Common myeloid progenitor, CD34-positive (primary cell): ENCODE results near the gene YARS1. TPM values are rescaled to one million over a fixed set of nuclear protein-coding genes. Genes with fewer than 3 reads are reported as not detected.
A peak's percentile ranks its signal among the peaks of the same experiment; 100 is the strongest.

Experiments used
- CTCF ChIA-PET: fragments of 350-600 bp; sonication (Branson Sonifier 250); formaldehyde crosslinking; loops from one replicate; lab custom pipeline; 2021; ENCODE audit warnings: antibody characterized with exemption; lab: Charles Lee
- POLR2A ChIA-PET: fragments of 350-600 bp; sonication (Branson Sonifier 250); formaldehyde crosslinking; loops from one replicate; lab custom pipeline; 2021; ENCODE audit warnings: antibody characterized with exemption; lab: Charles Lee
- DNase-seq, 3 donors: peaks; one replicate each; pipeline versions ENCODE4 v3.0.0 to v3.0.0-alpha.2; 2013
- H3K27ac ChIP-seq, 2 experiments: 1 replicate in 1 of 2; 2 replicates in 1 of 2; pipeline ENCODE4 v1.7.0; 2013; ENCODE audit warnings: inconsistent platforms in 2 of 2, low read length in 2 of 2, mild to moderate bottlenecking in 2 of 2, low read depth in 1 of 2, moderate library complexity in 1 of 2; ENCODE audit not compliant: severe bottlenecking in 2 of 2, insufficient read depth in 1 of 2, poor library complexity in 1 of 2
- H3K27me3 ChIP-seq, 5 experiments: replicated peaks in 2 of 5; 1 replicate in 3 of 5; 2 replicates in 2 of 5; pipeline versions ENCODE4 v1.6.1 to v1.7.0; 2013; ENCODE audit warnings: low read length in 4 of 5, mild to moderate bottlenecking in 2 of 5, moderate library complexity in 2 of 5, inconsistent platforms in 1 of 5; ENCODE audit not compliant: insufficient read depth in 5 of 5, control insufficient read depth in 4 of 5
- H3K36me3 ChIP-seq, 4 experiments: 1 replicate in 2 of 4; 2 replicates in 2 of 4; pipeline versions ENCODE4 v1.6.1 to v1.7.0; 2013; ENCODE audit warnings: low read length in 3 of 4, control low read depth in 1 of 4, mild to moderate bottlenecking in 1 of 4; ENCODE audit not compliant: control insufficient read depth in 4 of 4, insufficient read depth in 4 of 4
- H3K4me1 ChIP-seq, 4 experiments: 1 replicate in 3 of 4; 2 replicates in 1 of 4; pipeline versions ENCODE4 v1.6.1 to v1.7.1; 2013; ENCODE audit warnings: low read length in 3 of 4, mild to moderate bottlenecking in 3 of 4, control low read depth in 1 of 4, inconsistent platforms in 1 of 4, moderate library complexity in 1 of 4; ENCODE audit not compliant: control insufficient read depth in 4 of 4, insufficient read depth in 4 of 4; ENCODE audit errors: control extremely low read depth in 1 of 4
- H3K4me3 ChIP-seq, 7 experiments: 1 replicate in 4 of 7; 2 replicates in 3 of 7; pipeline versions ENCODE4 v1.5.1 to v1.7.0; 2013; ENCODE audit warnings: mild to moderate bottlenecking in 7 of 7, low read length in 6 of 7, moderate library complexity in 6 of 7, inconsistent platforms in 2 of 7, low read depth in 2 of 7, control low read depth in 1 of 7; ENCODE audit not compliant: insufficient read depth in 4 of 7, control insufficient read depth in 1 of 7; ENCODE audit errors: extremely low read depth in 1 of 7
- H3K9me3 ChIP-seq, 5 experiments: 1 replicate in 4 of 5; 2 replicates in 1 of 5; pipeline versions ENCODE4 v1.6.1 to v1.7.1; 2013; ENCODE audit warnings: low read length in 4 of 5, mild to moderate bottlenecking in 2 of 5, inconsistent platforms in 1 of 5, low read depth in 1 of 5, moderate library complexity in 1 of 5; ENCODE audit not compliant: control insufficient read depth in 4 of 5, insufficient read depth in 2 of 5; ENCODE audit errors: control extremely low read depth in 1 of 5
- WGBS: methylation state at CpG from one replicate; pipeline ENCODE4 v1.1.5; 2013; ENCODE audit not compliant: insufficient coverage; 5-methylcytosine and 5-hydroxymethylcytosine counted together
- polyA plus RNA-seq: library from polyadenylated mRNA; unstranded; fragments of 120-200 nt; gene quantifications from one replicate; pipeline ENCODE4 v1.2.1, GENCODE V29; 2013

The YARS1 gene
- 108 TPM for polyA plus RNA-seq

- Histone ChIP-seq H3K27ac (peak within 1 kb of the TSS; percentile 97 to 100), H3K9me3 (no peaks in the 10 kb centered on the region), H3K4me3 (peak within 1 kb of the TSS; percentile 91 to 100 (median 96)), H3K36me3 (peaks cover 0 to 15% (median 0%) of the 10 kb centered on the region in 4 experiments), H3K4me1 (peaks cover 18 to 55% (median 32%) of the 10 kb centered on the region in 4 experiments), H3K27me3 (no peaks in the 10 kb centered on the region)
- 0% methylated on average over 41 of the region's 55 CpGs for WGBS
- POLR2A ChIA-PET = no interaction called here
- CTCF ChIA-PET = interaction anchor here (1.1 kb wide), 1 partner anchor 12 kb away, joined by 3 read pairs; no protein-coding TSS in a partner anchor
- peak; percentile 98 to 99 (median 99) for DNase-seq
Observed at GRCh38 chr1:32817159-32817814, at the start of gene YARS1, which contains the start of gene S100PBP. TSS of gene YARS1 (minus strand) at chr1:32817358. CDS start at chr1:32817244, 114 bp downstream. TSS of gene S100PBP (plus strand) at chr1:32817653. CDS start at chr1:32826100, 8,447 bp downstream.

- H3K27ac ChIP-seq = no peak overlapping the region
- peaks cover 0 to 38% (median 16%) of the 10 kb centered on the region in 4 experiments for H3K36me3 ChIP-seq
- ChIA-PET CTCF (interaction anchor here (0.8 to 1.4 kb wide), 2 partner anchors 16 to 19 kb away, joined by 3 to 5 read pairs; no protein-coding TSS in a partner anchor), POLR2A (no interaction called here)
- H3K4me3 ChIP-seq = no peak overlapping the region
- H3K27me3 ChIP-seq = peaks cover 0 to 14% (median 11%) of the 10 kb centered on the region in 5 experiments
- peaks cover 0 to 3% (median under 1%) of the 10 kb centered on the region in 4 experiments for H3K4me1 ChIP-seq
- WGBS = no CpG with 5 or more reads among the region's 3 CpGs
- DNase-seq = no peak
- H3K9me3 ChIP-seq = no peaks in the 10 kb centered on the region
Observed at GRCh38 chr1:32865639-32866405, 48.7 kb upstream of the YARS1 start.

GRCh38 chr1:32864375-32865019 is 47.3 kb upstream of the YARS1 start:
- CTCF ChIA-PET = interaction anchor here (1.0 to 7.5 kb wide), 5 partner anchors 7 to 240 kb away, joined by 3 to 33 read pairs (median 4); no protein-coding TSS in a partner anchor
- Histone ChIP-seq H3K9me3 (no peaks in the 10 kb centered on the region), H3K27me3 (peaks cover 0 to 5% (median 2%) of the 10 kb centered on the region in 5 experiments), H3K36me3 (peaks cover 0 to 38% (median 16%) of the 10 kb centered on the region in 4 experiments), H3K4me1 (peaks cover 0 to 5% (median 0%) of the 10 kb centered on the region in 4 experiments), H3K27ac (no peak overlapping the region), H3K4me3 (no peak overlapping the region)
- POLR2A ChIA-PET = no interaction called here
- DNase-seq = no peak
- 98% methylated on average over 5 of the region's 8 CpGs for whole genome bisulfite sequencing

GRCh38 chr1:32863881-32864245 is 46.7 kb upstream of the YARS1 start:
- no peak overlapping the region for H3K27ac ChIP-seq
- ChIA-PET POLR2A (no interaction called here), CTCF (interaction anchor here (1.0 to 7.5 kb wide), 6 partner anchors 8 to 241 kb away, joined by 3 to 33 read pairs (median 4); no protein-coding TSS in a partner anchor)
- no peaks in the 10 kb centered on the region for H3K27me3 ChIP-seq
- H3K4me3 ChIP-seq = no peak overlapping the region
- DNase-seq = no peak
- no peaks in the 10 kb centered on the region for H3K9me3 ChIP-seq
- H3K36me3 ChIP-seq = peaks cover 0 to 38% (median 21%) of the 10 kb centered on the region in 4 experiments
- WGBS = no CpG with 5 or more reads among the region's 1 CpG
- peaks cover 0 to 5% (median 0%) of the 10 kb centered on the region in 4 experiments for H3K4me1 ChIP-seq

GRCh38 chr1:32863218-32863880 is 46.2 kb upstream of the YARS1 start:
- no peak for DNase-seq
- H3K27me3 ChIP-seq = no peaks in the 10 kb centered on the region
- no peak overlapping the region for H3K4me3 ChIP-seq
- WGBS = 96% methylated on average over 2 of the region's 4 CpGs
- CTCF ChIA-PET = interaction anchor here (1.0 to 7.5 kb wide), 7 partner anchors 8 to 241 kb away, joined by 3 to 33 read pairs (median 5); no protein-coding TSS in a partner anchor
- no peaks in the 10 kb centered on the region for H3K9me3 ChIP-seq
- peaks cover 0 to 5% (median 0%) of the 10 kb centered on the region in 4 experiments for H3K4me1 ChIP-seq
- H3K27ac ChIP-seq = no peak overlapping the region
- H3K36me3 ChIP-seq = peaks cover 0 to 37% (median 24%) of the 10 kb centered on the region in 4 experiments
- POLR2A ChIA-PET = interaction anchor here (0.7 kb wide), 1 partner anchor 41 kb away, joined by 5 read pairs; no protein-coding TSS in a partner anchor
